NT2/D1 (cell line): ENCODE data around the gene COG2.

Experiments
- DNase-seq: peaks from one replicate; pipeline ENCODE4 v3.0.0-alpha.2; 2011; ENCODE audit warnings: low read depth, low spot score
- H3K27me3 ChIP-seq: 2 replicates; pipeline ENCODE4 v1.6.0; 2011; ENCODE audit warnings: mild to moderate bottlenecking; ENCODE audit not compliant: insufficient read length, insufficient read depth
- H3K36me3 ChIP-seq: 2 replicates; pipeline ENCODE4 v1.6.1; 2011; ENCODE audit warnings: mild to moderate bottlenecking, low read length, mixed read lengths; ENCODE audit not compliant: insufficient read depth, insufficient read length
- H3K4me1 ChIP-seq: 2 replicates; pipeline ENCODE4 v1.5.1; 2011; ENCODE audit not compliant: insufficient read depth, insufficient read length
- H3K4me3 ChIP-seq: 2 replicates; pipeline ENCODE4 v1.5.1; 2011; ENCODE audit warnings: low read depth; ENCODE audit not compliant: insufficient read length
- H3K9ac ChIP-seq: 2 replicates; pipeline ENCODE4 v1.6.0; 2011; ENCODE audit warnings: low read depth; ENCODE audit not compliant: insufficient read length
- H3K9me3 ChIP-seq: 2 replicates; pipeline ENCODE4 v1.5.1; 2011; ENCODE audit warnings: mild to moderate bottlenecking, low read length; ENCODE audit not compliant: insufficient read depth
- SUZ12 ChIP-seq: IDR thresholded peaks from 2 replicates; pipeline ENCODE4 v1.6.1; 2011; ENCODE audit not compliant: insufficient read length, insufficient read depth; ENCODE audit errors: extremely low read depth
- YY1 ChIP-seq: IDR thresholded peaks from 2 replicates; pipeline ENCODE4 v1.6.1; 2011; ENCODE audit not compliant: insufficient read length, insufficient read depth
- ZNF274 ChIP-seq: IDR thresholded peaks from 2 replicates; pipeline ENCODE4 v1.6.1; 2011; ENCODE audit warnings: mild to moderate bottlenecking, low read depth, low read length

COG2 gene

GRCh38 chr1:230631477-230631876 is 10.8 kb upstream of the COG2 start:
- Histone ChIP-seq H3K36me3 (no peaks in the 10 kb centered on the region), H3K4me1 (no peaks in the 10 kb centered on the region), H3K27me3 (no peaks in the 10 kb centered on the region), H3K9ac (no peak overlapping the region), H3K9me3 (no peaks in the 10 kb centered on the region), H3K4me3 (no peak overlapping the region)
- no peak for DNase-seq
- TF ChIP-seq SUZ12 (no peak), ZNF274 (no peak), YY1 (no peak)

- no peaks in the 10 kb centered on the region for H3K27me3 ChIP-seq
- no peak overlapping the region for H3K4me3 ChIP-seq
- peak; percentile 43 for DNase-seq
- TF ChIP-seq SUZ12 = no peak
- no peak for TF ChIP-seq ZNF274
- no peak for TF ChIP-seq YY1
- no peaks in the 10 kb centered on the region for H3K36me3 ChIP-seq
- H3K9ac ChIP-seq = no peak overlapping the region
- no peaks in the 10 kb centered on the region for H3K4me1 ChIP-seq
- H3K9me3 ChIP-seq = no peaks in the 10 kb centered on the region
Measured at GRCh38 chr1:230632273-230632873, 9.9 kb upstream of the COG2 start.

- no peak for DNase-seq
- TF ChIP-seq SUZ12 = no peak
- no peak for TF ChIP-seq ZNF274
- Histone ChIP-seq H3K4me1 (no peaks in the 10 kb centered on the region), H3K4me3 (no peak overlapping the region), H3K9ac (no peak overlapping the region), H3K9me3 (no peaks in the 10 kb centered on the region), H3K36me3 (no peaks in the 10 kb centered on the region), H3K27me3 (no peaks in the 10 kb centered on the region)
Measured at GRCh38 chr1:230633469-230633868, 8.8 kb upstream of the COG2 start.

GRCh38 chr1:230634384-230634783 is 7.9 kb upstream of the COG2 start:
- Histone ChIP-seq H3K9me3 (no peaks in the 10 kb centered on the region), H3K27me3 (no peaks in the 10 kb centered on the region), H3K36me3 (no peaks in the 10 kb centered on the region), H3K4me3 (no peak overlapping the region), H3K9ac (no peak overlapping the region), H3K4me1 (no peaks in the 10 kb centered on the region)
- DNase-seq = no peak
- no peak for TF ChIP-seq YY1
- no peak for TF ChIP-seq SUZ12
- TF ChIP-seq ZNF274 = no peak

GRCh38 chr1:230636575-230637148 is 5.6 kb upstream of the COG2 start:
- Histone ChIP-seq H3K27me3 (no peaks in the 10 kb centered on the region), H3K4me1 (no peaks in the 10 kb centered on the region), H3K36me3 (no peaks in the 10 kb centered on the region), H3K4me3 (no peak overlapping the region), H3K9ac (no peak overlapping the region), H3K9me3 (no peaks in the 10 kb centered on the region)
- TF ChIP-seq ZNF274 (no peak), SUZ12 (no peak), YY1 (no peak)
- DNase-seq = no peak

- Histone ChIP-seq H3K4me1 (no peaks in the 10 kb centered on the region), H3K9ac (no peak overlapping the region), H3K36me3 (peaks cover 5% of the 10 kb centered on the region), H3K27me3 (no peaks in the 10 kb centered on the region), H3K4me3 (no peak overlapping the region), H3K9me3 (no peaks in the 10 kb centered on the region)
- DNase-seq = no peak
- no peak for TF ChIP-seq YY1
- TF ChIP-seq SUZ12 = no peak
- TF ChIP-seq ZNF274 = no peak
Measured at GRCh38 chr1:230639714-230640209, 2.5 kb upstream of the COG2 start.

- Histone ChIP-seq H3K4me1 (no peaks in the 10 kb centered on the region), H3K9me3 (no peaks in the 10 kb centered on the region), H3K36me3 (peaks cover 16% of the 10 kb centered on the region), H3K9ac (peak overlapping the region; percentile 86), H3K27me3 (no peaks in the 10 kb centered on the region), H3K4me3 (peak overlapping the region; percentile 88)
- no peak for DNase-seq
- no peak for TF ChIP-seq YY1
- TF ChIP-seq SUZ12 = no peak
- TF ChIP-seq ZNF274 = no peak
Measured at GRCh38 chr1:230641346-230641745, 935 bp upstream of the COG2 start.
